Activated T-helper 1 cell treated with anti-CD3 and anti-CD28 coated beads, Interleukin-12 subunit alpha, Interleukin-12 subunit beta, Interleukin-2, Interleukin-4 antibody, amounts not matched to agents 30 ng/mL and 10 ng/mL and 1 ng/mL, durations not matched to agents 14 hours and 24 hours and 36 hours (primary cell): ENCODE data around the gene SEL1L2. TPM values are rescaled to one million over a fixed set of nuclear protein-coding genes. Genes with fewer than 3 reads are reported as not detected.

ENCODE experiments used
- DNase-seq: peaks from one replicate; pipeline ENCODE4 v3.0.0; 2021; ENCODE audit warnings: low spot score
- H3K27ac Mint-ChIP-seq: one replicate; pipeline ENCODE4 v1.8.0; 2021; ENCODE audit warnings: mild to moderate bottlenecking, mixed read lengths
- H3K27me3 Mint-ChIP-seq: one replicate; pipeline ENCODE4 v1.8.0; 2022; ENCODE audit warnings: mild to moderate bottlenecking, moderate library complexity, mixed read lengths; ENCODE audit not compliant: insufficient read depth
- H3K36me3 Mint-ChIP-seq: one replicate; pipeline ENCODE4 v1.8.0; 2021; ENCODE audit warnings: low read depth, mixed read lengths
- H3K4me1 Mint-ChIP-seq: one replicate; pipeline ENCODE4 v1.8.0; 2021; ENCODE audit warnings: low read depth, mixed read lengths
- H3K4me3 Mint-ChIP-seq: one replicate; pipeline ENCODE4 v1.8.0; 2021; ENCODE audit warnings: mild to moderate bottlenecking, moderate library complexity, mixed read lengths
- H3K9me3 Mint-ChIP-seq: one replicate; pipeline ENCODE4 v1.8.0; 2021; ENCODE audit warnings: mixed read lengths
- intact Hi-C: fragments of 100-400 bp; cut with micrococcal nuclease; formaldehyde crosslinking; loops from one replicate; pipeline ENCODE4 v1.15.1; 2024
- total RNA-seq: library from RNA; stranded (reverse); gene quantifications from 2 replicates; pipeline ENCODE4 v1.2.3, GENCODE V29; 2022

SEL1L2 gene
- total RNA-seq, 1 donor from 2014 or later: not detected

- Mint-ChIP-seq H3K27ac (no peak overlapping the region), H3K4me1 (no peaks in the 10 kb centered on the region), H3K27me3 (no peaks in the 10 kb centered on the region), H3K9me3 (no peaks in the 10 kb centered on the region), H3K36me3 (no peaks in the 10 kb centered on the region), H3K4me3 (no peak overlapping the region)
- intact Hi-C loops: no loop called here
- DNase-seq: no peak
These were observed 115.8 kb downstream of the SEL1L2 start for GRCh38 chr20:13874394-13875157.

GRCh38 chr20:13873831-13874230, 116.6 kb downstream of the SEL1L2 start:
- Mint-ChIP-seq H3K9me3 (no peaks in the 10 kb centered on the region), H3K4me3 (no peak overlapping the region), H3K36me3 (no peaks in the 10 kb centered on the region), H3K4me1 (no peaks in the 10 kb centered on the region), H3K27ac (no peak overlapping the region), H3K27me3 (no peaks in the 10 kb centered on the region)
- intact Hi-C loops: no loop called here
- no peak for DNase-seq

- Mint-ChIP-seq H3K36me3 (no peaks in the 10 kb centered on the region), H3K9me3 (no peaks in the 10 kb centered on the region), H3K4me3 (no peak overlapping the region), H3K27ac (no peak overlapping the region), H3K27me3 (no peaks in the 10 kb centered on the region), H3K4me1 (no peaks in the 10 kb centered on the region)
- no peak for DNase-seq
- intact Hi-C loops: no loop called here
These were observed 120.2 kb downstream of the SEL1L2 start for GRCh38 chr20:13870170-13870748.

- intact Hi-C loops: no loop called here
- no peaks in the 10 kb centered on the region for H3K36me3 Mint-ChIP-seq
- H3K27me3 Mint-ChIP-seq: no peaks in the 10 kb centered on the region
- no peaks in the 10 kb centered on the region for H3K4me1 Mint-ChIP-seq
- no peaks in the 10 kb centered on the region for H3K9me3 Mint-ChIP-seq
- no peak for DNase-seq
- H3K27ac Mint-ChIP-seq: no peak overlapping the region
- no peak overlapping the region for H3K4me3 Mint-ChIP-seq
These were observed 122.1 kb downstream of the SEL1L2 start for GRCh38 chr20:13868331-13868730.

- H3K4me1 Mint-ChIP-seq: no peaks in the 10 kb centered on the region
- no peak overlapping the region for H3K27ac Mint-ChIP-seq
- no peaks in the 10 kb centered on the region for H3K27me3 Mint-ChIP-seq
- intact Hi-C loops: no loop called here
- H3K4me3 Mint-ChIP-seq: no peak overlapping the region
- DNase-seq: no peak
- H3K36me3 Mint-ChIP-seq: no peaks in the 10 kb centered on the region
- H3K9me3 Mint-ChIP-seq: peaks cover under 1% of the 10 kb centered on the region
These were observed 124.5 kb downstream of the SEL1L2 start for GRCh38 chr20:13865791-13866351.

GRCh38 chr20:13865156-13865555, 125.3 kb downstream of the SEL1L2 start:
- no peak for DNase-seq
- H3K36me3 Mint-ChIP-seq: no peaks in the 10 kb centered on the region
- no peaks in the 10 kb centered on the region for H3K4me1 Mint-ChIP-seq
- H3K27me3 Mint-ChIP-seq: no peaks in the 10 kb centered on the region
- peaks cover 3% of the 10 kb centered on the region for H3K9me3 Mint-ChIP-seq
- intact Hi-C loops: no loop called here
- H3K4me3 Mint-ChIP-seq: no peak overlapping the region
- H3K27ac Mint-ChIP-seq: no peak overlapping the region

GRCh38 chr20:13863244-13863643, 127.2 kb downstream of the SEL1L2 start:
- no peak overlapping the region for H3K4me3 Mint-ChIP-seq
- intact Hi-C loops: no loop called here
- DNase-seq: no peak
- no peaks in the 10 kb centered on the region for H3K36me3 Mint-ChIP-seq
- no peaks in the 10 kb centered on the region for H3K4me1 Mint-ChIP-seq
- peaks cover 3% of the 10 kb centered on the region for H3K9me3 Mint-ChIP-seq
- no peak overlapping the region for H3K27ac Mint-ChIP-seq
- H3K27me3 Mint-ChIP-seq: no peaks in the 10 kb centered on the region

- Mint-ChIP-seq H3K36me3 (no peaks in the 10 kb centered on the region), H3K4me3 (no peak overlapping the region), H3K4me1 (no peaks in the 10 kb centered on the region), H3K9me3 (peaks cover 3% of the 10 kb centered on the region), H3K27ac (no peak overlapping the region), H3K27me3 (no peaks in the 10 kb centered on the region)
- no peak for DNase-seq
- intact Hi-C loops: no loop called here
These were observed 128.2 kb downstream of the SEL1L2 start for GRCh38 chr20:13862245-13862644.

- no peaks in the 10 kb centered on the region for H3K36me3 Mint-ChIP-seq
- no peak for DNase-seq
- intact Hi-C loops: no loop called here
- H3K9me3 Mint-ChIP-seq: peaks cover 3% of the 10 kb centered on the region
- H3K4me3 Mint-ChIP-seq: no peak overlapping the region
- no peaks in the 10 kb centered on the region for H3K4me1 Mint-ChIP-seq
- no peak overlapping the region for H3K27ac Mint-ChIP-seq
- H3K27me3 Mint-ChIP-seq: no peaks in the 10 kb centered on the region
These were observed 131.5 kb downstream of the SEL1L2 start for GRCh38 chr20:13858871-13859270.

GRCh38 chr20:13858439-13858838, 132.0 kb downstream of the SEL1L2 start:
- no peaks in the 10 kb centered on the region for H3K4me1 Mint-ChIP-seq
- no peaks in the 10 kb centered on the region for H3K36me3 Mint-ChIP-seq
- H3K4me3 Mint-ChIP-seq: no peak overlapping the region
- no peak for DNase-seq
- H3K27ac Mint-ChIP-seq: no peak overlapping the region
- no peaks in the 10 kb centered on the region for H3K27me3 Mint-ChIP-seq
- intact Hi-C loops: no loop called here
- H3K9me3 Mint-ChIP-seq: peaks cover 3% of the 10 kb centered on the region

- no peak for DNase-seq
- intact Hi-C loops: no loop called here
- peaks cover 3% of the 10 kb centered on the region for H3K9me3 Mint-ChIP-seq
- H3K36me3 Mint-ChIP-seq: no peaks in the 10 kb centered on the region
- no peak overlapping the region for H3K27ac Mint-ChIP-seq
- H3K4me3 Mint-ChIP-seq: no peak overlapping the region
- H3K4me1 Mint-ChIP-seq: no peaks in the 10 kb centered on the region
- H3K27me3 Mint-ChIP-seq: peaks cover 3% of the 10 kb centered on the region
These were observed 132.5 kb downstream of the SEL1L2 start for GRCh38 chr20:13857961-13858360.

GRCh38 chr20:13857304-13857703, 133.1 kb downstream of the SEL1L2 start:
- intact Hi-C loops: no loop called here
- H3K9me3 Mint-ChIP-seq: peaks cover 3% of the 10 kb centered on the region
- H3K27me3 Mint-ChIP-seq: peaks cover 3% of the 10 kb centered on the region
- no peak for DNase-seq
- H3K36me3 Mint-ChIP-seq: no peaks in the 10 kb centered on the region
- H3K27ac Mint-ChIP-seq: no peak overlapping the region
- no peak overlapping the region for H3K4me3 Mint-ChIP-seq
- H3K4me1 Mint-ChIP-seq: no peaks in the 10 kb centered on the region

- no peak for DNase-seq
- H3K36me3 Mint-ChIP-seq: no peaks in the 10 kb centered on the region
- no peak overlapping the region for H3K4me3 Mint-ChIP-seq
- H3K4me1 Mint-ChIP-seq: no peaks in the 10 kb centered on the region
- intact Hi-C loops: no loop called here
- H3K27me3 Mint-ChIP-seq: peaks cover 3% of the 10 kb centered on the region
- no peak overlapping the region for H3K27ac Mint-ChIP-seq
- peaks cover 3% of the 10 kb centered on the region for H3K9me3 Mint-ChIP-seq
These were observed 134.1 kb downstream of the SEL1L2 start for GRCh38 chr20:13856354-13856753.
